ENCODE data around the gene CCDC93. TPM values are rescaled to one million over a fixed set of nuclear protein-coding genes. Genes with fewer than 3 reads are reported as not detected.

CCDC93 gene, protein sequence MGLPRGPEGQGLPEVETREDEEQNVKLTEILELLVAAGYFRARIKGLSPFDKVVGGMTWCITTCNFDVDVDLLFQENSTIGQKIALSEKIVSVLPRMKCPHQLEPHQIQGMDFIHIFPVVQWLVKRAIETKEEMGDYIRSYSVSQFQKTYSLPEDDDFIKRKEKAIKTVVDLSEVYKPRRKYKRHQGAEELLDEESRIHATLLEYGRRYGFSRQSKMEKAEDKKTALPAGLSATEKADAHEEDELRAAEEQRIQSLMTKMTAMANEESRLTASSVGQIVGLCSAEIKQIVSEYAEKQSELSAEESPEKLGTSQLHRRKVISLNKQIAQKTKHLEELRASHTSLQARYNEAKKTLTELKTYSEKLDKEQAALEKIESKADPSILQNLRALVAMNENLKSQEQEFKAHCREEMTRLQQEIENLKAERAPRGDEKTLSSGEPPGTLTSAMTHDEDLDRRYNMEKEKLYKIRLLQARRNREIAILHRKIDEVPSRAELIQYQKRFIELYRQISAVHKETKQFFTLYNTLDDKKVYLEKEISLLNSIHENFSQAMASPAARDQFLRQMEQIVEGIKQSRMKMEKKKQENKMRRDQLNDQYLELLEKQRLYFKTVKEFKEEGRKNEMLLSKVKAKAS
- total RNA-seq (2014; rRNA removed; shearing (Covaris generic)), result 10.1 and 15.2 TPM in 2 replicates

DNA sequence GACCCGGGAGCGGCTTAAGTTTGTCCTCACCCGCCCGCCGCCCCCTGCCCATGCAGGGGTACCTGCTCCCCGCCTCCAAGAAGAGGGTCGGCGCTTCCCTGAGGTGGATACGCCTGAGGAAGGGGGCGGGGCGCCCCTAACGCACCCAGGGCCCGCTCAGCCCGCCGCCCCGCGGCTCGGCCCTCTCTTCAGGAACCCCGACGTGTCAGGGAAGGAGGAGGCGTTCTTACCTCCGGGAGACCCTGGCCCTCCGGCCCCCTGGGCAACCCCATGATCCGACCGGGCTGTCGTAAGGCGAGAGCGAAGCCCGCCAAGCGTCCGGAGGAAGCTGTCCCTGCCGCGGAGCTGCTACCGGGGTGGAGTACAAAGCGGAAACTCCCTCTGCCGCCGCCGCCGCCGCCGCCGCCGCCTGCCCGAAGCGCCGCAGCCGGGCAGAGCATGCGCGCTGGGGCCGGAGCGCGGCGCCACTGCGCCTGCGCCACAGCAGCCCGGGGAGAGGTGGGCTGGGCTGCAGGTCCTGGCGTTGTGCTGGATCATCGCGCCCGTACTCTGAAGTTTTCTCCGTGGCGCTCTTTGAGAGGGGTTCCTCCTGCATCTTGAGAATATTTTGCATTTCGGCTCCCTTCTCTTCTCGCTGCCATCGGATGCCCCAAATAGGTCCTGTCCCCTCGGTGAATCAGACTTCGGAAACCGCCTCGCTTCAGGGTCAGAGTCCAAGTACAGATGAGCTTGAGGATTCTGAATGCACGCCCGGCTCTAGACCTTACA, at the start of gene CCDC93:
Gene CCDC93 (minus strand): TSS at position 347 of the 768 bp plus-strand sequence. CDS start 75 bp downstream, at position 272.
- Histone ChIP-seq H3K4me3 (peak within 1 kb of the TSS; percentile 92), H3K9me3 (replicated peaks) (no peaks in the 10 kb centered on the region), H3K36me3 (peaks cover 10% of the 10 kb centered on the region), H3K4me1 (replicated peaks) (peaks cover 12% of the 10 kb centered on the region), H3K27me3 (replicated peaks) (no peaks in the 10 kb centered on the region), H3K27ac (peak within 1 kb of the TSS; percentile 26; the same call in 1 of the 2 replicates)
- peak; percentile 80 to 82 for DNase-seq (ENCODE audit: low read depth in 1 of 2, low spot score in 2 of 2)

DNA sequence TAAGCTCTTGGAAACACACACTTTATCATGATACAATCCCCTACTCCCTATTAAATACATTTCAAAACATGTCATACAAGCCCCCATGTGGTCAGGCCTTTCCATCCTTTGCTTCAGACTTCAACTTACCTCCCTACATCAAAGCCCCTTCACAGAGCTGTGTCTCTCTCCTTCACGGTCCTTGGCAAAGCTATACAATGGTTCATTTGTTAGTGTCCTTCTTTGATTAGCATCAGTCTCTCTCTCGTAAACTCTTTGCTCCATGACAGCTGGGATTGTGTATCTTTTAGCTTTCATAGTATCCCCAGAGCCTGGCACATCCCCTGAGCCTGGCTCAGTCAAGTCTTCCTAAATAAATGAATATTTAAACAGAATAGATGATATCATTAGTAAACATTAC, 48.8 kb upstream of the CCDC93 start:
- DNase-seq (ENCODE audit: low read depth in 1 of 2, low spot score in 2 of 2), result no peak
- peaks cover 15% of the 10 kb centered on the region for H3K4me1 ChIP-seq (replicated peaks)
- no peak overlapping the region for H3K27ac ChIP-seq
- H3K4me3 ChIP-seq, result no peak overlapping the region
- no peaks in the 10 kb centered on the region for H3K36me3 ChIP-seq
- H3K9me3 ChIP-seq (replicated peaks), result no peaks in the 10 kb centered on the region
- peaks cover 2% of the 10 kb centered on the region; the same call in 1 of the 2 replicates for H3K27me3 ChIP-seq (replicated peaks)

GRCh38 chr2:118062048-118062447, 48.2 kb upstream of the CCDC93 start:
- Histone ChIP-seq H3K36me3 (no peaks in the 10 kb centered on the region), H3K27ac (no peak overlapping the region), H3K27me3 (replicated peaks) (peaks cover 2% of the 10 kb centered on the region; the same call in 1 of the 2 replicates), H3K4me3 (no peak overlapping the region), H3K4me1 (replicated peaks) (peaks cover 15% of the 10 kb centered on the region), H3K9me3 (replicated peaks) (no peaks in the 10 kb centered on the region)
- no peak for DNase-seq (ENCODE audit: low read depth in 1 of 2, low spot score in 2 of 2)

GRCh38 chr2:118061135-118061955, 47.5 kb upstream of the CCDC93 start:
- Histone ChIP-seq H3K27me3 (replicated peaks) (peaks cover 2% of the 10 kb centered on the region; the same call in 1 of the 2 replicates), H3K9me3 (replicated peaks) (no peaks in the 10 kb centered on the region), H3K4me3 (no peak overlapping the region), H3K4me1 (replicated peaks) (peaks cover 9% of the 10 kb centered on the region), H3K36me3 (no peaks in the 10 kb centered on the region), H3K27ac (no peak overlapping the region)
- peak in 1 of 2 experiments; percentile 18 for DNase-seq (ENCODE audit: low read depth in 1 of 2, low spot score in 2 of 2)

DNA sequence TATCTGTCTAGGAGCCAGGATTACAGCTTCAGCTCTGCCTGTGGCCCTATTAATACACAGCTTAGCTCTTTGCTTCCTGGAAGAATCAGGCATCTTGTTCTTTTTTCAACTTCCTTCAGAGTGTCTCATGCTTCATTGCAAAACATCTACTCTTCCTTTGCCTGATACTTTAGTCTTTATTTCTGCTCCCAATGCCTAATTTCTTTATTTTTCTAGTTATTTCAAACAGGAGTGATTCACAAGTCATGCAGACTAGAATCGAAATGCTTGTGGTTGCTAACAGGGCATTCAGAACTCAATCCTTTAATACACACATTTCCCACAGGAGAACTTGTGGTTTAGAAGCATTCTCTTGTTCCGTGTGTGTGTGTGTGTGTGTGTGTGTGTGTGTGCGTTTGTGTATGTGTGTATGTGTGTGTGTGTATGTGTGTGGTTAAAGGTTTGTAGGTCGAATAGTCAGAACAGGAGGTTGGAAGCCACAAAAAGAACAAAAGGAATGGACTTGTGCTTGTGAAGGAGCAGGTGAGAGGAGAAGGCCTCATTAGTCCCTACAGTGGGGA, 46.1 kb upstream of the CCDC93 start:
- Histone ChIP-seq H3K4me3 (no peak overlapping the region), H3K9me3 (replicated peaks) (no peaks in the 10 kb centered on the region), H3K4me1 (replicated peaks) (peaks cover 7% of the 10 kb centered on the region), H3K27ac (no peak overlapping the region), H3K27me3 (replicated peaks) (peaks cover 2% of the 10 kb centered on the region; the same call in 1 of the 2 replicates), H3K36me3 (no peaks in the 10 kb centered on the region)
- peak in 1 of 2 experiments; percentile 72 for DNase-seq (ENCODE audit: low read depth in 1 of 2, low spot score in 2 of 2)

DNA sequence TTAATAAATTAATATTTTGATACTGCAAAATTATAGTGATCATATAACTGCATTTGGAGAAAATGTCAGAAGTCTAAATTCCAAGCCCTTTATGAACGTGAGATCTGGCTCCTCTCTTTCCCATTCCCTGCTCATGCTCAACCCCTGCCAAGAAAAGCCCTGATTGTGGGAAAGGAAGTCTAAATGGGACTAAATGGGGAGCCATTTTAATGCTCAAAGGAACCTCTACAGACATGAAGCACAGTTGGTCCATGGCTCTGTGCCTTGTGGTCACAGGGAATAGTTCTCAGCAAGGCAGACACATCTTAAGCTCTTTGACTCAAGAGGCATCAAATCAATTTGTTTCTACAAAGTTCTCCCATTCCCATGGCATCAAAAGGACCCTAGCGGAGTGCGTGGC, 45.1 kb upstream of the CCDC93 start:
- Histone ChIP-seq H3K27me3 (replicated peaks) (0 out of 2 replicates have a peak, but pooled peaks cover 2% of the 10 kb centered on the region), H3K9me3 (replicated peaks) (no peaks in the 10 kb centered on the region), H3K36me3 (no peaks in the 10 kb centered on the region), H3K4me1 (replicated peaks) (peaks cover 7% of the 10 kb centered on the region), H3K4me3 (no peak overlapping the region), H3K27ac (no peak overlapping the region)
- DNase-seq (ENCODE audit: low read depth in 1 of 2, low spot score in 2 of 2), result no peak

GRCh38 chr2:118056801-118057200, 42.9 kb upstream of the CCDC93 start:
- H3K4me3 ChIP-seq, result no peak overlapping the region

DNA sequence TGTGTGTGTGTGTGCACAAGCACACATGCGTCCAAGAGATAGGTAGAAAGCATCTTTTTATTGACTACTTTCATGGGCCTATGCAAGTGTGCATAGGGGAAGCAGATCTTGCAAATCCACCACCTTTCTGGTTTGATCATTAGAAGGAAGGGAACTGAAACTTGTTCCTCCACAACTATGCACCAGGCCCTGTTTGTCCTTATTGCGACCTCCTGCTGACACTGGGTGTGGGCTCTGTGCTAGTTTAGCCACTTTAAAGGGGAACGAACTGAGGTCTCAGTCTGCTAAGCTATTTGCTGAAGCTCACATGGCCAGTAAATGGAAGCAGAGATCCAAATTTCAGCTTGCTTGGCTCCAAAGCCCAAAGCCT, 42.3 kb upstream of the CCDC93 start:
- peaks cover 6% of the 10 kb centered on the region; the same call in 1 of the 2 replicates for H3K27me3 ChIP-seq (replicated peaks)
- no peak overlapping the region for H3K4me3 ChIP-seq
- DNase-seq (ENCODE audit: low read depth in 1 of 2, low spot score in 2 of 2), result no peak
- peaks cover 7% of the 10 kb centered on the region for H3K4me1 ChIP-seq (replicated peaks)
- no peaks in the 10 kb centered on the region for H3K9me3 ChIP-seq (replicated peaks)
- no peaks in the 10 kb centered on the region for H3K36me3 ChIP-seq
- H3K27ac ChIP-seq, result no peak overlapping the region

More at GRCh38 chr2:118056801-118057200, 42.9 kb upstream of the CCDC93 start:
- Histone ChIP-seq H3K4me1 (replicated peaks) (peaks cover 7% of the 10 kb centered on the region), H3K36me3 (no peaks in the 10 kb centered on the region), H3K27me3 (replicated peaks) (peaks cover 6% of the 10 kb centered on the region; the same call in 1 of the 2 replicates), H3K27ac (no peak overlapping the region), H3K9me3 (replicated peaks) (no peaks in the 10 kb centered on the region)
- DNase-seq (ENCODE audit: low read depth in 1 of 2, low spot score in 2 of 2), result no peak

DNA sequence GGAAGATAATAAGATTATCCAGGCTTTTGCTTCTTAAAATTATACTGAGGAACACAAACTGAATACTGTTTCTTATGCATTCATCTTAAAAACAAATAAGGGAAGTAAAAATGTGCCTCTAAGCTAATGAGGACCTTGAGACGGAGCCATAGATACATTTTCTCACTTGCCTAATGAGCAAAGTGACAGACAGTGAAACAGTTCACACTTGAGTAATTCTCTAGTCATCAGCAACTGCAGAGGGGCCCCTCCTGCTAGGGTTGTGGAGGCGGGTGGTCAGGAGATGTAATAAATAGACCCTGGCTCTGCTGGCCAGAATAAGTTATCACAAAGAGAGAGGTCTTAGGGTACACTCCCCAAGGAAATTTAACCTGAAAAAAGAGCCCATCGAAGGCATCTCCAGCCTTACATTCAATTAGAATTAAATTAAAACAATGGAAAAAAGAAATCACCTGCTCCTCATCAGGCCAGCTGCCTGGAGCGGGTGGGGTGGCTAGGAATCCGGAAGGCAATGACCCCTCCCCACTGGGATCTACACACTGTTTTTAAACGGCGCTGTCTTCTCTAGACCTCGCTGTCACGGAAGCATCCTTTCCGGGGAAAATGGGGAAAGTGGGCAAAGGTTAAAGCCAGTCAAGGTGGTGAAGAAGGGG, 41.8 kb upstream of the CCDC93 start:
- no peak overlapping the region for H3K4me3 ChIP-seq
- peaks cover 7% of the 10 kb centered on the region for H3K4me1 ChIP-seq (replicated peaks)
- peaks cover 6% of the 10 kb centered on the region; the same call in 1 of the 2 replicates for H3K27me3 ChIP-seq (replicated peaks)
- no peak for DNase-seq (ENCODE audit: low read depth in 1 of 2, low spot score in 2 of 2)
- H3K9me3 ChIP-seq (replicated peaks), result no peaks in the 10 kb centered on the region
- H3K36me3 ChIP-seq, result no peaks in the 10 kb centered on the region
- H3K27ac ChIP-seq, result no peak overlapping the region

DNA sequence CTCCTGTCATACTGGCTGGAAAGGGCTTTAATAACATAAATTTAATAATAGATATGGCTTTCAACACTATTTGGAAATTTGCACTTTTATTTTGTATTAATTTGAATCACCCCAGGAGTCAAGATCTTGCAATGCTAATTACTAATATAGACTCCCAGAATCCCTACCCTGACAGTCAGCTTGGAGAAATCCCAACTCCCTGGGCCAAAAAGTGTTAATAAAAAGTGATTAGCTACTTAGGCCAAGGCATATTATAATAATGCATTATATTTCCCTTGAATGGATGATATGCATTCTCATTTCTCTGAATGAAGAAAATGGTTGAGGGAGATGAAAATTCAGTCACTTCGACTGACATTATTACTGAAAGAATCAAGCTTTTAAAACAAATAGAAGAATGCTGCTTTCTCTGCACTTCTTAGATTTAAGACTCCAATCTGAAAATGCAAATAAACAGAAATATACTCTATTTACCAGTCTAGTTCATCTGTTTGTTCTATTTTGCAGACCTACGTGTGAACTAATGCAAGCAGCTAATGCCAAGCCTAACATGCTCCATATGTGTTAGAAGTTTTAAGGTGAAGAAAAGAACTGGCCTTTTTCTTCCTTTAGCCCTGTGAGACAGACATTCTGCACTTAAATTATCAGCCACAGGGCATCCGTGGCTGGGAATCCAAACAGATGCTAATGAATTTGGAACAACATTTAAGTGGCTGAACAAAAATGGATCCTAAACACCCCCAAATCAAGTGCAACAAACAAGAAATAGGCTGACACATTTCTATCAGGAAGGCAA, 40.5 kb upstream of the CCDC93 start:
- no peak overlapping the region for H3K4me3 ChIP-seq
- no peak overlapping the region for H3K27ac ChIP-seq
- DNase-seq (ENCODE audit: low read depth in 1 of 2, low spot score in 2 of 2), result no peak
- H3K36me3 ChIP-seq, result no peaks in the 10 kb centered on the region
- H3K9me3 ChIP-seq (replicated peaks), result no peaks in the 10 kb centered on the region
- H3K27me3 ChIP-seq (replicated peaks), result peaks cover 6% of the 10 kb centered on the region; the same call in 1 of the 2 replicates
- peaks cover 2% of the 10 kb centered on the region for H3K4me1 ChIP-seq (replicated peaks)

GRCh38 chr2:118053681-118054080, 39.8 kb upstream of the CCDC93 start:
- DNase-seq (ENCODE audit: low read depth in 1 of 2, low spot score in 2 of 2), result no peak
- no peaks in the 10 kb centered on the region for H3K9me3 ChIP-seq (replicated peaks)
- H3K4me1 ChIP-seq (replicated peaks), result no peaks in the 10 kb centered on the region
- no peak overlapping the region for H3K4me3 ChIP-seq
- no peak overlapping the region for H3K27ac ChIP-seq
- H3K27me3 ChIP-seq (replicated peaks), result peaks cover 6% of the 10 kb centered on the region; the same call in 1 of the 2 replicates
- H3K36me3 ChIP-seq, result no peaks in the 10 kb centered on the region

DNA sequence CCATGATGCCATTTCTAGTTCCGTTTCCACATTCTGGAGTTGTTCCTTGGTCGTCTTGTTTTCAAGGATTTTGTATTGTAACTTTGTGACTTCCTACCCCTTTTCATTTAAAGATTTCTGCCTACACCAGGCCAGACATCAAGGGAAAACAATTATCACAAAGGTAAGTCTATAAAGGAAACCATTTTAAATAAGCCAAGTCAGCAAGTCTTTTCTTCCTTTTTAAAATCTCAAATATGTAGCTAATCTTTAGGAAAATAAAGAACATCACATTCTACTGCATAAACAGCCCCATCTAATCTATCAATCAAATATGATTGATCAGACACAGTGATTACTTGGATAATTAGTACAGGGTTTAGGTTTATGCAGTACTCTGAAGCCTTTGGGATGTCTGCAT, 38.6 kb upstream of the CCDC93 start:
- no peak for DNase-seq (ENCODE audit: low read depth in 1 of 2, low spot score in 2 of 2)
- H3K4me1 ChIP-seq (replicated peaks), result peaks cover 3% of the 10 kb centered on the region; the same call in 1 of the 2 replicates
- no peak overlapping the region for H3K27ac ChIP-seq
- H3K27me3 ChIP-seq (replicated peaks), result peaks cover 6% of the 10 kb centered on the region; the same call in 1 of the 2 replicates
- no peak overlapping the region for H3K4me3 ChIP-seq
- no peaks in the 10 kb centered on the region for H3K9me3 ChIP-seq (replicated peaks)
- no peaks in the 10 kb centered on the region for H3K36me3 ChIP-seq

Measured in SJSA1 (cell line).